GM21529 (cell line): Measurements from ENCODE around the gene PLPPR3.
"Not testable (repeated sequence)": the region's sequence is repeated elsewhere in the genome, so short reads cannot be mapped to it uniquely, and the experiment has no call there.

Source experiments
- ATAC-seq: cut with Tn5 transposase; IDR thresholded peaks from one replicate; pipeline ENCODE4 v1.9.1; 2021; ENCODE audit not compliant: unreplicated experiment

The PLPPR3 gene

DNA sequence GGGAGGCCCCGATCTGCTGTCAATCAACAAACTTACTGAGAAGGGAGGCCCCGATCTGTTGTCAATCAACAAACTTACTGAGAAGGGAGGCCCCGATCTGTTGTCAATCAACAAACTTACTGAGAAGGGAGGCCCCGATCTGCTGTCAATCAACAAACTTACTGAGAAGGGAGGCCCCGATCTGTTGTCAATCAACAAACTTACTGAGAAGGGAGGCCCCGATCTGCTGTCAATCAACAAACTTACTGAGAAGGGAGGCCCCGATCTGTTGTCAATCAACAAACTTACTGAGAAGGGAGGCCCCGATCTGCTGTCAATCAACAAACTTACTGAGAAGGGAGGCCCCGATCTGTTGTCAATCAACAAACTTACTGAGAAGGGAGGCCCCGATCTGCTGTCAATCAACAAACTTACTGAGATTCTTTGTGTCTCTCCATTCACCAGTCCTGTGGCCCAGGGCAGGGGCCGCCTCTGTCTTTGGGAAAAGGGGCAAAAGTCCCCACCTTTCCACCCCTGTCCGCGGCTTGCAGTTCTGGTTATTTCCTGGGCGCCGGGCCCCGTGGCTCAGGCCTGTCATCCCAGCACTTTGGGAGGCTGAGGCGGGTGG, 32.0 kb upstream of the PLPPR3 start:
- ATAC-seq, result not testable (repeated sequence)

DNA sequence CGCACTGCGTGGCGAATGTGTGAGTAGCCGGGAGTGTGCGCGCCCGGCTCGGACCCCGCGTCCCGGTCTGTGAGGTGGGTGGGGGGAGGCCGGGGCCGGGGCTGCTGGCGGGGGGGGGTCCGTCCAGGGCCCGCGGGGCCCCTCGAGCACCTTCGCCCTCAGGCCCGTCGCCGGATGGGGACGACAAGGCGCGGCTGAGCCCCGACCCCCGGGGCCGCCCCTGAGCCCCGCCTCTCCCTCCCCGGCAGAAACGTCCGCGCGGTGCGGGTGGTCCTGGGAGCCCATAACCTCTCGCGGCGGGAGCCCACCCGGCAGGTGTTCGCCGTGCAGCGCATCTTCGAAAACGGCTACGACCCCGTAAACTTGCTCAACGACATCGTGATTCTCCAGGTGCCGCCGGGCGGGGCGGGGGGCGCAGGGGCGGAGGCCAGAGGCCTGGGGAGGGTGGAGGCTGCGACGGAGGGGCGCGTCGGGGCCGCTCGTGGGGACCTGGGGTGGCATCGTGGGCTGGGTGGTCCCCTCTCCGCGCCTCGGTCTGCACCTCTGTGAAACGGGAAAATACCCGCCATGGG, 31.3 kb upstream of the PLPPR3 start:
- no peak for ATAC-seq

DNA sequence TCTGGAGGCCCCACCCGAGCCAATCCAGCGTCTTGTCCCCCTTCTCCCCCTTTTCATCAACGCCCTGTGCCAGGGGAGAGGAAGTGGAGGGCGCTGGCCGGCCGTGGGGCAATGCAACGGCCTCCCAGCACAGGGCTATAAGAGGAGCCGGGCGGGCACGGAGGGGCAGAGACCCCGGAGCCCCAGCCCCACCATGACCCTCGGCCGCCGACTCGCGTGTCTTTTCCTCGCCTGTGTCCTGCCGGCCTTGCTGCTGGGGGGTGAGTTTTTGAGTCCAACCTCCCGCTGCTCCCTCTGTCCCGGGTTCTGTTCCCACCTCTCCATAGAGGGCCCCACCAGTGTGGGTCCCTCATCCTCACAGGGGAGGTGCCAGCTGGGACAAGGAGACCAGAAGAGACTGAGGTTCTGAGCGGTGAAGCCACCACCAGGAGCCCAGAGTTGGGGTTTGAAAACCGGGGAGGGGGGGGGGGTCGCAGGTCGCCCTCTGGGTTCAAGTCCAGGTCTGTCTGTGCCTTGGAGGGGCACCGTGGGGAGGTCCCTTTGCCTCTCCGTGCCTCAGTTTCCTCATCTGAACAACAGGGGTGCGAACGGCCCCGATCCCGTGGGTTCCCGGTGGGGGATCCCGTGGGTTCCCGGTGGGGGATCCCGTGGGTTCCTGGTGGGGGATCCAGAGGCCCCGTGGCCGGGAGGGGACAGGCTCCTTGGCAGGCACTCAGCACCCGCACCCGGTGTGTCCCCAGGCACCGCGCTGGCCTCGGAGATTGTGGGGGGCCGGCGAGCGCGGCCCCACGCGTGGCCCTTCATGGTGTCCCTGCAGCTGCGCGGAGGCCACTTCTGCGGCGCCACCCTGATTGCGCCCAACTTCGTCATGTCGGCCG, 30.6 kb upstream of the PLPPR3 start, which contains the start of gene ELANE:
ELANE (plus strand) TSS at position 168 of the 878 bp plus-strand sequence; CDS start at position 194, 26 bp downstream.
- no peak for ATAC-seq

DNA sequence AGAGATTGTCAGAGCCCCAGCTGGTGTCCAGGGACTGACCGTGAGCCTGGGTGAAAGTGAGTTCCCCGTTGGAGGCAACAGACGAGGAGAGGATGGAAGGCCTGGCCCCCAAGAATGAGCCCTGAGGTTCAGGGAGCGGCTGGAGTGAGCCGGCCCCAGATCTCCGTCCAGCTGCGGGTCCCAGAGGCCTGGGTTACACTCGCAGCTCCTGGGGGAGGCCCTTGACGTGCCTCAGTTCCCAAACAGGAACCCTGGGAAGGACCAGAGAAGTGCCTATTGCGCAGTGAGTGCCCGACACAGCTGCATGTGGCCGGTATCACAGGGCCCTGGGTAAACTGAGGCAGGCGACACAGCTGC, 29.2 kb upstream of the PLPPR3 start:
- ATAC-seq, result no peak

DNA sequence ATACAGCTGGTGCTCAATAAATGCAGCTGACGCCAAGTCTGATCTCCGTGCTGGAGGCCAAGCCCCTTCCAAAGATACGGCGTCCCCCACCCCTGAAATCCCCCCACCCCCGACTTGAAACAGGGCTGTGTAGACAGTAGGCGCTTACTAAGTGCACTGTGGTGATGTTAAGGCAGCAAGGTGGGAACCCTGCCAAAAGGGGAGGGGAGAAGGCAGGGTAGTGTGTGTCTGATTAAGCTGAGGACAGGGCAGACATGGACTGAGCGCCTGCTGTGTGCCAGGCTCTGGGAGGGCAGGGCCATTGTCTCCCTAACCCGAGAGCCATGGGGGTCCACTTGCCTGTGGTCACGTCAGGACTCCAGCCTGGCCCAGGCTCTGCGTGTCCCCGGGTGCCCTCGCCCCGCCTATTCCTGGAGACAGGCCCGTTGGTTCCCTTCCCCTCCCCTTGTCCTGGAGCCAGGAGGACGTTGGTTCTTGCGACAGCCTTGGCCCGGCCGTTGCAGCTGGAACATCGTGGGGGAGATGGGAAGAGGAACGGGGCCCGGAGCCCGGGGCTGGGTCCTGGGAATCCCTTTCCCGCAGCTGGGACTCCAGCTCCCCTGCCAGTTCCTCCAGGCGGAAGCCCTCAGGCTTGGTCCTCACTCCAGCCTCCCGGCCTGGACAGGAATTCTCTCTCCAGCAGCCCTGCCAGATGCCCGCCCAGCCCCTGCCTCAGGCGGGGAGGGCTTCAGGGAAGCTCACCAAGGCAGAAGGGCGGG, 28.6 kb upstream of the PLPPR3 start:
- ATAC-seq, result no peak

DNA sequence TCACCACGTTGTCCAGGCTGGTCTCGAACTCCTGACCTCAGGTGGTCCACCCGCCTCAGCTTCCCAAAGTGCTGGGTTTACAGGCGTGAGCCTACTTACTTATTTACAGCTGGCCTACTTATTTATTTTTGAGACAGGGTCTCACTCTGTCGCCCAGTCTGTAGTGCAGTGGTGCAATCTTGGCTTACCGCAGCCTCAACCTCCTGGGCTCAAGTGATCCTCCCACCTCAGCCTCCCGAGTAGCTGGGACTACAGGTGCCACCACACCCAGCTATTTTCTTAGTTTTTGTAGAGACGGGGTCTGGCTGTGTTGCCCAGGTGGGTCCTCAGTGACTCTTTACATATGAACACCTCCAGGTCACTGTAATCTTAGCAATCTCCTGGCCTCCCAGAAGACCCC, 27.4 kb upstream of the PLPPR3 start:
- ATAC-seq, result not testable (repeated sequence)

DNA sequence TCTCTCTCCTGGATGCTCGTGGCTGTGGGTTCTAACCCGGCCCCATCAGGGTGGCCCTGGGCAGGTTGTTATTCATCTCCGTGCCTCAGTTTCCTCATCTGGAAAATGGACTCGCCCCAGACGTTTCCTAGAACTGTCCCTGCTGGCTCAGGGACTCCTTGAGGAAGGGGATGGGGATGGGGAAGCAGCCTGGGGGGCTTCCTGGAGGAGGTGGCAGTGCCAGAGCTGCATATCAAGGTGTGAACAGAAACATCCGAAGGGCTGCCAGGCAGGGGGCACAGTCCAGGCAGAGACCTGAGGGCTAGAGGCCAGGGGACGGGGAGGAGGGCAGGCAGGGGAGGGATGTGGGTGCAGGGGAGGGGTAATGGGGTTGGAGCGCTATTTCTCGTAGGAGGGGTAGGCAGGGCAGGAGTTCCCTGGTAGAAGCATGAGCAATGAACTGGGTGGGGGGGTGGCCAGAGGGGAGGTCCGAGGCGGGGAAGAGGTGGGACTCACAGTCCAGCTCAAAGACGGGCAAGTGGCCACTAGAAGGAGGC, 26.7 kb upstream of the PLPPR3 start:
- ATAC-seq, result no peak

DNA sequence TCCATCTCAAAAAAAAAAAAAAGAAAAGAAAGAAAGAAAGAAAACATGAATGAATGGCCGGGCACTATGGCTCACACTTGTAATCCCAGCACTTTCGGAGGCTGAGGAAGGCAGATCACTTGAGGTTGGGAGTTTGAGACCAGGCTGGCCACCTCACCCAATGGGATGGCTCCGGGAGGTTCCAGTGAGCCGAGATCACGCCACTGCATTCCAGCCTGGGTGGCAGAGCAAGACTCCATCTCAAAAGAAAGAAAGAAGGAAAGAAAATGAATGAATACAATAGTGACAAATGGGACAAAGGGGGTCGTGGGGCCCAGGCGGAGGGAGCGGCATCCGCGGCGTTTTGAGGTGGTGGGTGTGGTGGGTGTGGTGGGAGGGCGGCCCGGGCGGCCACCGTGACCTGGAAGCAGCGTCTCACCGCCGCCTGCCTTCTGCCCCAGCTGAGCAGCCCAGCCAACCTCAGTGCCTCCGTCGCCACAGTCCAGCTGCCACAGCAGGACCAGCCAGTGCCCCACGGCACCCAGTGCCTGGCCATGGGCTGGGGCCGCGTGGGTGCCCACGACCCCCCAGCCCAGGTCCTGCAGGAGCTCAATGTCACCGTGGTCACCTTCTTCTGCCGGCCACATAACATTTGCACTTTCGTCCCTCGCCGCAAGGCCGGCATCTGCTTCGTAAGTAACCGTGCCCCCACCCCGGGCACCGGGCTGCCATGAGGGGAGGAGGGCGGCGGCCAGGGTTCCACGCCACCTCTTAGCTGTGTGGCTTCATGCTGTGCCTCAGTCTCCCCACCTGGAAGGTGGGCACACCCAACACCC, 24.2 kb upstream of the PLPPR3 start:
- no peak for ATAC-seq

DNA sequence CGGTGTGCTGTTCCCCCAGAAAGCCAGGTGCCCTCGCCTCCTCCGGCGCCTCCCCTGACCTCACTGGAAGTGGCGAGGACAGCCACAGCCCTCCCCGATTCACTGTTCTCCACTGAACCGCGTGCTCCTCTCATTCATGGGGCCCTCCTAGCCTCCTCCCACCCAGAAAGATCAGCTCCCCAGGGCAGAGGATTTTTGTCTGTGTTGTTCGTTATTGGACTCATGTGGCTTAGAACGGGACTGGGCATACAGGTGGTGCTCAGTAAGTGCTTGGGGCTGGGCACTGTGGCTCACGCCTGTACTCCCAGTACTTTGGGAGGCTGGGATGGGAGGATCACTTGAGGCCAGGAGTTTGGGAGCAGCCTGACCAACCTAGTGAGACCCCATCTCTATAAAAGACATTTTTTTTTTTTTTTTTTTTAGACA, 22.8 kb upstream of the PLPPR3 start:
- no peak for ATAC-seq

DNA sequence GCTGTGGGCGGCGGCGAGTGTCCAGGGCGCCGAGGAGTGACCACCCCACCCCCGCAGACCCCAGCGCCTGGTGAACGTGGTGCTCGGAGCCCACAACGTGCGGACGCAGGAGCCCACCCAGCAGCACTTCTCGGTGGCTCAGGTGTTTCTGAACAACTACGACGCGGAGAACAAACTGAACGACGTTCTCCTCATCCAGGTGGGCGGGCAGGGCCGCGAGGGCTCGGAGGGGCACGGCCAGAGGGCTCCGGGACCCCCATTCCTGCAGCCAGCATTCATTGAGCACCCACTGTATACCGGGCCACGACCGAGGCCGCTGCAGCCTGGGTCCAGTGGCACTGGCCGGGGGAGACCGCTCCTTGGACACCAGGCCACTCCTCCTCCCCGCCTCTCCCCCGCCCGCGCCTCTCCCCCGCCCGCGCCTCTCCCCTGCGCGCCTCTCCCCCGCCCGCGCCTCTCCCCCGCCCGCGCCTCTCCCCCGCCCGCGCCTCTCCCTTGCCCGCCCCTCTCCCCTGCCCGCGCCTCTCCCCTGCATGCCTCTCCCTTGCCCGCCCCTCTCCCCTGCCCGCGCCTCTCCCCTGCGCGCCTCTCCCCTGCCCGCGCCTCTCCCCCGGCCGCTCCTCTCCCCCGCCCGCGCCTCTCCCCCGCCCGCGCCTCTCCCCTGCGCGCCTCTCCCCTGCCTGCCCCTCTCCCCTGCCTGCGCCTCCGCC, 22.2 kb upstream of the PLPPR3 start:
- no peak for ATAC-seq

DNA sequence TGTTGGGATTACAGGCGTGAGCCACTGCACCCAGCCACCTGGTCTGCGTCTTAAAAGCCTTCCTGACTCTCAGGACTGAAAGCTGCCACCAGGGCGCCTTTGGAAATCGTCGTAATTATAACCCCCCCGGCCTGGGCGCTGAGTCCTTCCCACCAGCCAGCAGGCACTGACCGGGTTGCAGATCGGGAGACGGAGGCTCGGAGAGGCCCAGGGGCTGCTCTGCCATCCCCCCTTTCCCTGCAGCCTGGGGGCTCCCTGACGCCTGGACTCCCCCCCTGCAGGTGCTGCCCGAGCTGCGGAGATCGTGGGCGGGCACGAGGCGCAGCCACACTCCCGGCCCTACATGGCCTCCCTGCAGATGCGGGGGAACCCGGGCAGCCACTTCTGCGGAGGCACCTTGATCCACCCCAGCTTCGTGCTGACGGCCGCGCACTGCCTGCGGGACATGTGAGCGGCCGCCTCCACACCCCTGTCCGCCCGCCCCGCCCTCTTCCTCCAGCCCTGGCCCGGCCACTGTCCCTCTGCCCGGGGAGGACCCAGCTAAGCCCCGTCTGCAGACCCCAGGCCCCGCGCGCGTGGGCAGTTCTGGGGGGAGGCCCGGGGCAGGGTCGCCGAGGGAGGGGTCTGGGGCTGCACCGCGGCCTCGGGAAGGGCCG, 21.6 kb upstream of the PLPPR3 start:
- no peak for ATAC-seq

DNA sequence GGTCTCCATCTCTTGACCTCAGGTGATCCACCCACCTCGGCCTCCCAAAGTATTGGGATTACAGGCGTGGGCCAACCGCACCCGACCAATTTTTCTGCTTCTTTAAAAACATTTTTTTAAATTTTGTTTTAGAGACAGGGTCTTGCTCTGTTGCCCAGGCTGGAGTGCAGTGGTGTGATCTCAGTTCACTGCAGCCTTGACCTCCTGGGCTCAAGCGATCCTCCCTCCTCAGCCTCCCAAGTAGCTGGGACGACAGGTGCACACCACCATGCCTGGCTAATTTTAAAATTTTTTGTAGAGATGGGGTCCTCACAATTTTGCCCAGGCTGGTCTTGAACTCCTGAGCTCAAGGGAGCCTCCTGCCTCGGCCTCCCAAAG, 21.0 kb upstream of the PLPPR3 start:
- not testable (repeated sequence) for ATAC-seq

DNA sequence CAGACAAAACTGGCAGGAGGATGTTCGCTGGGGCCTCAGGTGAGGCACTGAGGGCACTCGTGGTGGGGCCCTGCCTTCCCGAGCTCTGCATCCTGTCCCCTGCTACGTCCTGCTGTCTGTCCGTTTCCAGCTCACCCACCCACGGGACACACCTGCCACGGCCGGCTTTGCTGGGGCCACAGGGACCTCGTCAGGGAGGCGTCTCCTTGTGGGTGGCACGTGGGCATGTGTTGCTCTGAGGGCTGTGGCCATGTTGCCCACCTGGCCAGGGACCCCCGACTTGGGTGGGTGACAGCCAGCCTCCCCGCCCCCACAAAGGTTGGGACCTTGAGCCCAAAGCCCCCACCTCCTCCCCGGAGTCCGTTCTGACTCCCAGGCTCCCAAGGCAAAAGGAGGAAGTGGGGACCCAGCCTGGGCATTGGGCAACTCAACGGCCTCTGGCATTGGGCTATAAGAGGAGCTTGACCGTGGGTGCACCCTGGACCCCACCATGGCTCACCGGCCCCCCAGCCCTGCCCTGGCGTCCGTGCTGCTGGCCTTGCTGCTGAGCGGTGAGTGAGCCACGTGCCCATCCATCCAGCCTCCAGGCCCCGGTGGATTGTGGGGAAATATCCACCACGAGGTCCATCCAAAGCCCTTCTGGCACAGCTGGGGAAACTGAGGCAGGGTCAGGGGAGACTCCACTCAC, 18.9 kb upstream of the PLPPR3 start, which contains the start of gene PRTN3:
PRTN3 (plus strand) TSS at position 481 of the 688 bp plus-strand sequence; CDS start at position 491, 10 bp downstream.
- ATAC-seq, result no peak

DNA sequence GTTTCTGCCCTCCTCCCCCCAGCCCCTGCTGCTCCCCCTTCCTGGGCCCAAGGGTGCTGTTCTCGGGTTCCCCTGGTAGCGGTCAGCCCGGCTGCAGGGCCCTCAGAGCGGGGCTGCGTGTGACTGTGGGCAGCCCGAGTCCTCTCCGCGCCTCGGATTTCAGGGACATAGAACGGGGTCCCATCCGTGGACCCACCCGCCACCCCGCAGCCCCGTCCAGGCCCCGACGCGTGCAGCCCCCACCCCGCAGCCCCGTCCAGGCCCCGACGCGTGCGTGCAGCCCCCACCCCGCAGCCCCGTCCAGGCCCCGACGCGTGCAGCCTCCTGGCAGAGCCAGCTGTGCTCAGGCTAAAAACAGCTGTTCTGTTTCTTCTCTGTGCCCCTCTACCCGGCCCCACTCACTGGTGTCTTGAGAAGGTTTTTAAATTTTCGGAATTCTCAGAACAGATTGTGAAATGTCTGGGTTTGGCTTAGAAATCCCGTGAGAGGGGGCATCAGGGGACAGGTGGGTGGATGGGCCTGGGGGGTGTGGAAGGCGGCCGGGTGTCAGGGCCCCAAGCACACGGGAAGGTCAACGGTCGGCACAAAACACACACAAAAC, 13.6 kb upstream of the PLPPR3 start:
- no peak for ATAC-seq

DNA sequence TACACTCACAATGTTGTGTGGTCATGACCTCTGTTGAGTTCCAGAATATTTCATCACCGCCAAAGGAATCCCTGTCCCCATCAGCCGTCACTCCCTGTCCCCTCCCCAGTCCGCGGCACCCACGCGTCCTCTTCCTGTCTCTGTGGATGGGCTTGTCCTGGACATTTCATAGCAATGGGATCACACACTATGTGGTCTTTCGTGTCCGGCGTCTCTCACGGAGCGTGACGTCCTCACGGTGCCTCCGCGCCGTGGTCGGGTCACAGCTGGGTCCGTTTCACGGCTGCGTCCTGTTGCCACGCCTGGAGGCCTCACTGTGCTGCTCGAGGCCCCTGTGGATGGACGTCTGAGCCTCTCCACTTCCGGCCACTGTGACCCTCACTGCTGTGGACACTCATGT, 12.5 kb upstream of the PLPPR3 start:
- no peak for ATAC-seq

DNA sequence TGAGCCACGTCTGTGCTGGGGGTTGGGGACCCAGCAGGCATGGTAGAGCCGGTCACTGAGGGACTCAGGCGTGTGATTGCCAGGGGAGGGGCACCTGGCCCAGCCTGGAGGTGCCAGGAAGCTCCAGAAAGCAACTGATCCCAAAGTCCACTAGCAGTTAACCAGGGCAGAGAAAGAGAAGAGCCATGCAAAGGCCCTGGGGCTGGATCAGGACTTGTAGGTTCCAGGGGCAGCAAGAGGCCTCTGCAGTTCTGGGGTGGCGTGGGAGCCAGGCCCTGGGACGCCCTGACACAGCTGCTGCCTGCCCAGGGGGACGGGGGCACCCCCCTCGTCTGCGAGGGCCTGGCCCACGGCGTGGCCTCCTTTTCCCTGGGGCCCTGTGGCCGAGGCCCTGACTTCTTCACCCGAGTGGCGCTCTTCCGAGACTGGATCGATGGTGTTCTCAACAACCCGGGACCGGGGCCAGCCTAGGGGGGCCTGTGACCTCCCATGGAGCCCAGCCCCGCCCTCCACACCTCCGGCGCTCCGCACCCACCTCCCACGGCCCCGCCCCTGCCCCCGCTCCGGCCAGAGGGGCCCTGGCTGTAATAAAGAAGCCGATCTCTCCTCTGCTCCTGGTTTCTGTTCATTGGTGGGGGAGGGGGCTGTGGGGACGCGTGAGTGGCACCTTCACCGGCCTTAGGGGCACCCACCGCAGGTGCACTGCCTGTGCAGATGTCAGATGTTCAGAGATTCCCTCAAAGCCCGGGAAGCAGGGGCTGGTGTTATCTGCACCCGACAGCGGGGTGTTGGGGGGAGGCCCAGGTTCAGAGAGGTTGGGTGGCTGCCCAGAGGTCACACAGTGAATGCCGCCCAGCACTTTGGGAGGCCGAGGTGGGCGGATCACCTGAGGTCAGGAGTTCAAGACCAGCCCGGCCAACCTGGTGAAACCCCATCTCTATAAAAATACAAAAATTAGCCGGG, 9.9 kb upstream of the PLPPR3 start:
- ATAC-seq, result no peak
